Stimulated activated naive CD8-positive, alpha-beta T cell treated with anti-CD3 and anti-CD28 coated beads, Interleukin-15, Interleukin-2, amounts not matched to agents 100 ng/mL and 50 ng/mL, for 24 hours (primary cell): Measurements from ENCODE around the gene SOX6.
"Not testable (repeated sequence)": the region's sequence is repeated elsewhere in the genome, so short reads cannot be mapped to it uniquely, and the experiment has no call there.

Source experiments
- H3K27ac Mint-ChIP-seq: one replicate; pipeline ENCODE4 v1.8.0; 2021; ENCODE audit warnings: mild to moderate bottlenecking, mixed read lengths
- H3K27me3 Mint-ChIP-seq: one replicate; pipeline ENCODE4 v1.8.0; 2021; ENCODE audit warnings: mixed read lengths
- H3K36me3 Mint-ChIP-seq: one replicate; pipeline ENCODE4 v1.8.0; 2021; ENCODE audit warnings: low read depth, mixed read lengths
- H3K4me1 Mint-ChIP-seq: one replicate; pipeline ENCODE4 v1.8.0; 2021; ENCODE audit warnings: low read depth, mixed read lengths
- H3K4me3 Mint-ChIP-seq: one replicate; pipeline ENCODE4 v1.8.0; 2021; ENCODE audit warnings: mild to moderate bottlenecking, mixed read lengths
- H3K9me3 Mint-ChIP-seq: one replicate; pipeline ENCODE4 v1.8.0; 2021; ENCODE audit warnings: mixed read lengths

The SOX6 gene

GRCh38 chr11:16043617-16044016, 312.7 kb downstream of the SOX6 start:
- H3K9me3 Mint-ChIP-seq, result no peaks in the 10 kb centered on the region
- H3K4me1 Mint-ChIP-seq, result no peaks in the 10 kb centered on the region
- H3K4me3 Mint-ChIP-seq, result no peak overlapping the region
- H3K27ac Mint-ChIP-seq, result no peak overlapping the region
- no peaks in the 10 kb centered on the region for H3K36me3 Mint-ChIP-seq
- H3K27me3 Mint-ChIP-seq, result no peaks in the 10 kb centered on the region

GRCh38 chr11:16041207-16041606, 315.1 kb downstream of the SOX6 start:
- H3K9me3 Mint-ChIP-seq, result no peaks in the 10 kb centered on the region
- no peak overlapping the region for H3K27ac Mint-ChIP-seq
- no peaks in the 10 kb centered on the region for H3K27me3 Mint-ChIP-seq
- H3K4me1 Mint-ChIP-seq, result no peaks in the 10 kb centered on the region
- no peak overlapping the region for H3K4me3 Mint-ChIP-seq
- H3K36me3 Mint-ChIP-seq, result no peaks in the 10 kb centered on the region

GRCh38 chr11:16040151-16040550, 316.2 kb downstream of the SOX6 start:
- Mint-ChIP-seq H3K27me3 (no peaks in the 10 kb centered on the region), H3K4me3 (no peak overlapping the region), H3K9me3 (no peaks in the 10 kb centered on the region), H3K36me3 (no peaks in the 10 kb centered on the region), H3K4me1 (no peaks in the 10 kb centered on the region), H3K27ac (no peak overlapping the region)

DNA sequence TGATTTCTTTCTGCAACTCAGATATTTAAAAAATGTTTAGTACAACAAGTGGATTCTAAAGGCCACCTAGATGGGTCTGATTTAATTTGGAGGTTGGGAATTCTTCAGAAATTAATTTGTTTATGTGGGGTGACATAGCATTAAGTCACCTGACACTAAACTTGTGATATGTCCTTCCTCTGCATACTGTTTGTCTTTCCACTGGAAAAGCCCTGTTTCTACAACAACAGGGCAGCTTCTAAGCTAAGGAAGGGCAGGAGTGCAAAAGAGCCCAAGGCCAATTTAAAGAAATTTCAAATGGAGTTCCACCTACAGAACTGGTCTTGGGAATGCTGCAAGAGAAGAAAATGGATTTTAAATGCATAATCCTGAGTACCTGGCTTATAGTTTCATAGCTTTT, 319.2 kb downstream of the SOX6 start:
- Mint-ChIP-seq H3K9me3 (no peaks in the 10 kb centered on the region), H3K27ac (no peak overlapping the region), H3K36me3 (no peaks in the 10 kb centered on the region), H3K4me1 (no peaks in the 10 kb centered on the region), H3K27me3 (no peaks in the 10 kb centered on the region), H3K4me3 (no peak overlapping the region)

DNA sequence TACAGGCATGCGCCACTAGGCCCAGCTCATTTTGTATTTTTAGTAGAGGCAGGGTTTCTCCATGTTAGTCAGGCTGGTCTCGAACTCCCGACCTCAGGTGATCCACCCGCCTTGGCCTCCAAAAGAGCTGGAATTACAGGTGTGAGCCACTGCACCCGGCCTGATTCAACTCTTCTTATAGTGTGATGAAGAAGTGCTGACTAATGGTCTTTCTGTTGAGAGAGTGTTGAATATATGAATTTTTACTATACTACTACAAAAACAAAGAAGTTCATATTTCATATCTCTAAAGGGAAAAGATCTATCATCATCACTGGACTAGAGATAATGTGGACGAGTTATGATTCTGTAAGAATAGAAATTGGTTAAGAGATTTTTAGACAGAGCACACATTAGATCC, 320.1 kb downstream of the SOX6 start:
- H3K9me3 Mint-ChIP-seq, result no peaks in the 10 kb centered on the region
- H3K4me3 Mint-ChIP-seq, result no peak overlapping the region
- H3K4me1 Mint-ChIP-seq, result no peaks in the 10 kb centered on the region
- H3K27me3 Mint-ChIP-seq, result no peaks in the 10 kb centered on the region
- H3K27ac Mint-ChIP-seq, result no peak overlapping the region
- no peaks in the 10 kb centered on the region for H3K36me3 Mint-ChIP-seq

- no peak overlapping the region for H3K4me3 Mint-ChIP-seq
- no peaks in the 10 kb centered on the region for H3K9me3 Mint-ChIP-seq
- H3K27me3 Mint-ChIP-seq, result no peaks in the 10 kb centered on the region
- no peaks in the 10 kb centered on the region for H3K36me3 Mint-ChIP-seq
- H3K27ac Mint-ChIP-seq, result no peak overlapping the region
- H3K4me1 Mint-ChIP-seq, result no peaks in the 10 kb centered on the region
Observed at GRCh38 chr11:16034074-16034473, 322.3 kb downstream of the SOX6 start.

DNA sequence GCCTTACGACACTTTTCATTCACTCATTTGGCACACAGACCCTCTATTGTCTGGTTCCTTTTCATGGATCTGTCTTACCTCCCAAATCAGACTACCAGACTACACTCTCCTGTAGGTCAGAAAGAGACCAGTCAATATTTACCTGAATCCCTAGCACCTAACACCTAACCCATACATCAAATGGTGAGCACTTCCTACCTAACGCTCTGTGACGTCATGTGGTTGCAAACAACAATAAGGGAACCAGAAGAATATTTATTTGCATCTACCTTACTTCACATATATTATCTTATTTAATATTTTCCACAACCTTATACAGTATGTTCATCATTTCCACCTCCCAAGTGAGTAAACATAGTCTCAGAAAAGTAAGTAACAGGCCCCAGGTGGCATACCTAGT, 323.4 kb downstream of the SOX6 start:
- no peaks in the 10 kb centered on the region for H3K36me3 Mint-ChIP-seq

GRCh38 chr11:16031210-16031609, 325.1 kb downstream of the SOX6 start:
- Mint-ChIP-seq H3K9me3 (no peaks in the 10 kb centered on the region), H3K4me1 (no peaks in the 10 kb centered on the region), H3K4me3 (no peak overlapping the region), H3K27ac (no peak overlapping the region), H3K36me3 (no peaks in the 10 kb centered on the region), H3K27me3 (no peaks in the 10 kb centered on the region)

More for the DNA sequence above, 323.4 kb downstream of the SOX6 start:
- Mint-ChIP-seq H3K9me3 (no peaks in the 10 kb centered on the region), H3K27ac (no peak overlapping the region), H3K27me3 (no peaks in the 10 kb centered on the region), H3K4me1 (no peaks in the 10 kb centered on the region), H3K4me3 (no peak overlapping the region)

DNA sequence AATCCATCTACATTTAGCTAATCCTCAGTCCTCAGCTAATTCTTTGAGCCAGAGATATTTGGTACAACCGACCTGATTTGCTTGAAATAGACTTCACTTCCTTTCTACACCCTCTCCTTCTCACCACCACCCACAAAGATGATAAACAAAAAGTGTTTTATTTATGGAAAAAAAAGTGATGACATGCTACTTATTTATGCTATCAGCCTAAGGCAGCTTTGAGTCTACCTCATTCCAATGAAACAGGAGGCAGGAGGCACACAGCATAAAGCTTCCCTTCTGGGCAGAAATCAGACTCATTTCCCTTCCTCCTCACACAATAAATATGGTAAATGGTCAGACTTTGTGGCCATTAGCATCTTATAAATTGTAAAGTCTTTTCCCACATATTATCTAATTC, 325.7 kb downstream of the SOX6 start:
- Mint-ChIP-seq H3K4me1 (no peaks in the 10 kb centered on the region), H3K9me3 (no peaks in the 10 kb centered on the region), H3K4me3 (no peak overlapping the region), H3K36me3 (no peaks in the 10 kb centered on the region), H3K27ac (no peak overlapping the region), H3K27me3 (no peaks in the 10 kb centered on the region)

DNA sequence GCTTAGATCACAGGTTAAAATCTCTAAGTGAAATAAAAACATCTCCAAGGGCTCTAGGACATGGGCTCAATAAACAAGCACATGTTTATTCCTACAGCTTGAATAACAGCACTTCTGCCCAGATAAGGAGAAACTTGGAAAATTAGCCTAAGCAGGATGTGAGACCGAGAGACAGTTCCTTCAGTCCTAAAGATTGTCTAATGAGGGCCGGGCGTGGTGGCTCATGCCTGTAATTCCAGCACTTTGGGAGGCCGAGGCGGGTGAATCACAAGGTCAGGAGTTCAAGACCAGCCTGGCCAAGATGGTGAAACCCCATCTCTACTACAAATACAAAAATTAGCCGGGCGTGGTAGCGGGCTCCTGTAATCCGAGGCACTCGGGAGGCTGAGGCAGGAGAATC, 327.2 kb downstream of the SOX6 start:
- H3K27me3 Mint-ChIP-seq, H3K36me3 Mint-ChIP-seq, H3K27ac Mint-ChIP-seq, H3K9me3 Mint-ChIP-seq, H3K4me3 Mint-ChIP-seq, H3K4me1 Mint-ChIP-seq: not testable (repeated sequence)

GRCh38 chr11:16028419-16028818, 327.9 kb downstream of the SOX6 start:
- H3K27me3 Mint-ChIP-seq, result no peaks in the 10 kb centered on the region
- no peak overlapping the region for H3K4me3 Mint-ChIP-seq
- no peak overlapping the region for H3K27ac Mint-ChIP-seq
- H3K36me3 Mint-ChIP-seq, result no peaks in the 10 kb centered on the region
- no peaks in the 10 kb centered on the region for H3K9me3 Mint-ChIP-seq
- no peaks in the 10 kb centered on the region for H3K4me1 Mint-ChIP-seq

DNA sequence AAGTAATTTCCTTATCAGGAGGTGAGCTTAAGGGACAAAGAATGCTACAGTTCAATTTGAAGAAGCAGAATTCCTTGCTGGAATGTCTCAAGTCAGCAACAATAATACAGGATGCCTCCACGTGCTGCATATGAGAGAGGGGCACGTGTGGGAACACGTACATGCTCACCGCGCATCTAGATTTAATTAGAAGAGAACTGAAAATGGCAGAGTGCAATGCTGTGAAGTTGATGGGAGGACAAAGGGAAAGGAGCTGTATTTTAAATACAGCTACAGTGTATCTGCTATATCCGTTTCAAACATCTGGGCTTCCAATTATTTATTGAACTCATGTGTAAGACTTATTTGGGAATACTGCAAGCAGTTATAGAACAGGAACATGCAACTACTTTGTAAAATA, 328.7 kb downstream of the SOX6 start:
- H3K27me3 Mint-ChIP-seq, result no peaks in the 10 kb centered on the region
- H3K27ac Mint-ChIP-seq, result no peak overlapping the region
- H3K4me3 Mint-ChIP-seq, result no peak overlapping the region
- H3K36me3 Mint-ChIP-seq, result no peaks in the 10 kb centered on the region
- no peaks in the 10 kb centered on the region for H3K9me3 Mint-ChIP-seq
- H3K4me1 Mint-ChIP-seq, result no peaks in the 10 kb centered on the region

GRCh38 chr11:16026849-16027248, 329.5 kb downstream of the SOX6 start:
- no peak overlapping the region for H3K27ac Mint-ChIP-seq
- H3K9me3 Mint-ChIP-seq, result no peaks in the 10 kb centered on the region
- no peaks in the 10 kb centered on the region for H3K36me3 Mint-ChIP-seq
- H3K27me3 Mint-ChIP-seq, result no peaks in the 10 kb centered on the region
- H3K4me1 Mint-ChIP-seq, result no peaks in the 10 kb centered on the region
- H3K4me3 Mint-ChIP-seq, result no peak overlapping the region

DNA sequence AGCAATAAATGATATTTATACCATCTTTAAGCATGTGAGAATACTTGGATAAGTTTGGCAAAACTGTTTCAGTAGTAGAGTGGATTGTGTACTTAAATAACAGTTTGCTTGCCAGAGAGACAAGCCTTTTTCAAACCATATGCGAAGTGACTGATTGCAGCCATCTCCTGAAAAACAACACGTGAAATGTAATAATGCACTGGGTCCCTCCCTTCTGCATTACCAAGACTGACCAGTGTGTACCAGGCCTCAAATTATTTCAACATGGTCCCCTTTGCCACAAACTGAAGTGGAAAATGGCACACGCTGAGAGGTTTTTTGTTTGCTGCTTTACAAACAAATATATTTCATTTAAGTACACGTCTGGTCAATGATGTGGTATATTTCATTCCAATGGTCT, 337.4 kb downstream of the SOX6 start:
- no peak overlapping the region for H3K4me3 Mint-ChIP-seq
- H3K36me3 Mint-ChIP-seq, result no peaks in the 10 kb centered on the region
- H3K9me3 Mint-ChIP-seq, result no peaks in the 10 kb centered on the region
- H3K27me3 Mint-ChIP-seq, result no peaks in the 10 kb centered on the region
- no peak overlapping the region for H3K27ac Mint-ChIP-seq
- H3K4me1 Mint-ChIP-seq, result no peaks in the 10 kb centered on the region

DNA sequence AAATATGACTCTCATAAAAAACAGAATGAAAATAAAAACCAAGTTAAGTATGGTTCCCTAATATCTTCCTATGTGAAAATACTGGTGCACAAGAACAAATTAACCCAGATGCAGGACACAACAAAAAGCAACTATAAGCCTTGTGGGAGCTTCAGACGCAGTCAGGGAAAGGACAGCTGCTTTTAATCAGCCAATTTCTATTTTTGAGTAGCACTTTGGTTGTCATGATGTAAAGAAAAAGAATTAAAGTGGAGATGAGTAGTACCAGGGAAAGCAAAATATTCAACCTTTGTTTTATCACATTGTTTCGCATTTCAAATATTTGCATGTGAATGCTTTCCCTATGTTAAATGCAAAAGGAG, 339.9 kb downstream of the SOX6 start:
- Mint-ChIP-seq H3K27me3 (no peaks in the 10 kb centered on the region), H3K4me3 (no peak overlapping the region), H3K9me3 (no peaks in the 10 kb centered on the region), H3K4me1 (no peaks in the 10 kb centered on the region), H3K36me3 (no peaks in the 10 kb centered on the region), H3K27ac (no peak overlapping the region)

- H3K4me3 Mint-ChIP-seq, result no peak overlapping the region
- no peak overlapping the region for H3K27ac Mint-ChIP-seq
- no peaks in the 10 kb centered on the region for H3K9me3 Mint-ChIP-seq
- H3K4me1 Mint-ChIP-seq, result no peaks in the 10 kb centered on the region
- H3K27me3 Mint-ChIP-seq, result no peaks in the 10 kb centered on the region
- H3K36me3 Mint-ChIP-seq, result no peaks in the 10 kb centered on the region
Observed at GRCh38 chr11:16015741-16016467, 340.4 kb downstream of the SOX6 start.
